AG09319 (cell line): Measurements from ENCODE around the gene PHACTR3.

Experiments used
- DNase-seq: peaks from one replicate; pipeline ENCODE4 v3.0.0-alpha.2; 2010; ENCODE audit warnings: low read depth; ENCODE audit errors: extremely low read depth
- TF ChIP-seq, protein P1 (sequence below): IDR thresholded peaks from 2 replicates; pipeline ENCODE4 v1.5.1; 2011; ENCODE audit warnings: low read depth, mild to moderate bottlenecking, inconsistent platforms, low read length, moderate library complexity

The PHACTR3 gene

DNA sequence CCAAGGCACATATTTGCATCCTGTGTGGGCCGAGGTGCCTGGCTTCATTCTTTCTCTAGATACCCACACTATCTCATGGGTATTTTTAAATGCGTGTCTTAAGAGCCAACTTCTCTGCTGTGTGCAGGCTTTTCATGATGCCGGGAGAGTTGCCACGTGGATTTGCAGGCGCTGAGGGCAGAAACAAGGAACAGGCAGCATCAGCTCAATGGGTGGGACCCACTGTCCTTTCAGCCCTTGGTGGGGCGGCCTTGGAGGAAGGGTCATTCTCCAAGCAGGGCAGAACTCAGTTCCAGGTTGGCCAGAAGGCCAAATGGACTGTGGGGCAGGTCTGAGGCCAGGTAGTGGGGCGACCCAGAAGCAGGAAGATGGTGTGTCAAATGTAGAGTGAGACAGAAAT lies 84.7 kb downstream of the PHACTR3 start:
- DNase-seq, result no peak
- TF ChIP-seq, protein P1, sequence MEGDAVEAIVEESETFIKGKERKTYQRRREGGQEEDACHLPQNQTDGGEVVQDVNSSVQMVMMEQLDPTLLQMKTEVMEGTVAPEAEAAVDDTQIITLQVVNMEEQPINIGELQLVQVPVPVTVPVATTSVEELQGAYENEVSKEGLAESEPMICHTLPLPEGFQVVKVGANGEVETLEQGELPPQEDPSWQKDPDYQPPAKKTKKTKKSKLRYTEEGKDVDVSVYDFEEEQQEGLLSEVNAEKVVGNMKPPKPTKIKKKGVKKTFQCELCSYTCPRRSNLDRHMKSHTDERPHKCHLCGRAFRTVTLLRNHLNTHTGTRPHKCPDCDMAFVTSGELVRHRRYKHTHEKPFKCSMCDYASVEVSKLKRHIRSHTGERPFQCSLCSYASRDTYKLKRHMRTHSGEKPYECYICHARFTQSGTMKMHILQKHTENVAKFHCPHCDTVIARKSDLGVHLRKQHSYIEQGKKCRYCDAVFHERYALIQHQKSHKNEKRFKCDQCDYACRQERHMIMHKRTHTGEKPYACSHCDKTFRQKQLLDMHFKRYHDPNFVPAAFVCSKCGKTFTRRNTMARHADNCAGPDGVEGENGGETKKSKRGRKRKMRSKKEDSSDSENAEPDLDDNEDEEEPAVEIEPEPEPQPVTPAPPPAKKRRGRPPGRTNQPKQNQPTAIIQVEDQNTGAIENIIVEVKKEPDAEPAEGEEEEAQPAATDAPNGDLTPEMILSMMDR, result no peak

DNA sequence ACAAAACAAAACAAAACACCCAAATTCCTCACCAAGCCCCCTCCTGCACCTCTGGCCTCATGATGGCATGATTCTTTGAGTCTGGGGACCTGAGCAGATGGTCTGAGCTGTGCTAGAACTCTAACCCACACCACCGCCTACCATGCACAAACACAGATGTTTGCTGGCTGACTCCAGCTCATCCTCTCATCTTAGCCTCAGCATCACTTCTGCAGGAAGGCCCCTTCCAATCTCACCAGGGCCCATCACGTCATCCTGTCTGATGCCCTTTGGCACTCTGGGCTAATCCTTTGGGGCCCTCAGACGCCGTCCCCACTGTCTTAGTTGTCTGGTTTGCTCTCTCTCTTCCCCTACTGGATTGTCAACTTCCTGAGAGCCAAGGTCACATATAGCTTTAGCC lies 85.8 kb downstream of the PHACTR3 start:
- TF ChIP-seq, protein P1, result no peak
- no peak for DNase-seq

DNA sequence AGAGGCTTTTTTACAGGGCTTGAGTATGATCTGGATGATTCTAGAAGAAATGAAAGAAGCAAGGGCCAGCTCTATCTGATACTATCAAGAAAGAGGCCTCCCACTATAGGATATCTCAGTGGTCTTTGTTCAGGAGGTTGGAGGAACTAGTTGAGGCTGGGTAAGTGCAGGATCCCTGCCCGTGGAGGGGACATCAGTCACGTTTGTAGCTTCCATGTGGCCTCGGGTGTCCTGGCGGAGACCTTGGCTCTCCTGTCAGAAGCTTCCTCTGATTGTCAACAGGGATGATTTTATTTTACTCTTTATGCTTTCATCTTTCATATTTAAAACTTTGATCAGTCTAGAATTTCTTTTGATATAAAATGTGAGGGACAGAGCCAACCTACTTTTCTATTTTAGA lies 86.6 kb downstream of the PHACTR3 start:
- DNase-seq, result no peak

DNA sequence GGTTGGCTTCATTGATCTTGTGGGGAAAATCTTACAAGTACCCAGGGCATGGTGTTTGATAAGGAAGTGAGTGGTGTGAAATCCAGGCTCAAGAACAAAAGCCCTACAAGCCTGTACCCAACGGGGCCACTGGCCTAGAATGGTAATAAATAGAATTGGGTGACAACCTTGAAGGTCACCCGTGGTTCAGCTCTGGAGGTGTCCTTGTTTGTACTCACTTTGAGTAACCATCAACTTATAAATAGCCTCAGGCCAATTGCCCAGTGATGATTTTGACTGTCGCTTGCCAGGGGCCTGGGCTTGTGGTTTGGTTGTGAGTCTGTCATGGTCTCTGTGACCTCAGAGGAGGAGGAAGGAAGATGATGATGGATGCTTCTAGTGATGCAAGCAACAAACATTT lies 87.8 kb downstream of the PHACTR3 start:
- TF ChIP-seq, protein P1, result no peak
- no peak for DNase-seq

More for the DNA sequence above, 86.6 kb downstream of the PHACTR3 start:
- TF ChIP-seq, protein P1, result no peak

DNA sequence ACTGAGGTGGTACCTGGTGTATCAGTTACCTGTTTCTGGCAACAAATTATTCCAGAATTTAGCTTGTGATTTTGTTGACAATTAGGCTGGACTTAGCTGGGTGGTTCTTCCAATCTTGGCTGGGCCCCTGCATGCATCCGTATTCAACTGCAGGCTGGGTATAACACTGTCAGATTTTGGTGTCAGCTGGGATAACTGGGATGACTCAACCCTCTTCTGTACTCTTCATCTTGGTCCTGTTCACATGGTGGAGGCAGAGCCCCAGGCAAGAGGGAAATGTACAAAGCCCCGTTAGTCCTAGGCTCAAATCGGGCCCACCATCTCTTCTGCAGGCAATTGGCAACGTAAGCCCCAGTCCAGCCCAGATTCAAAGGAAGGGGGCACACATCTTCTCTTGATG lies 89.2 kb downstream of the PHACTR3 start:
- no peak for DNase-seq
- TF ChIP-seq, protein P1, result no peak

DNA sequence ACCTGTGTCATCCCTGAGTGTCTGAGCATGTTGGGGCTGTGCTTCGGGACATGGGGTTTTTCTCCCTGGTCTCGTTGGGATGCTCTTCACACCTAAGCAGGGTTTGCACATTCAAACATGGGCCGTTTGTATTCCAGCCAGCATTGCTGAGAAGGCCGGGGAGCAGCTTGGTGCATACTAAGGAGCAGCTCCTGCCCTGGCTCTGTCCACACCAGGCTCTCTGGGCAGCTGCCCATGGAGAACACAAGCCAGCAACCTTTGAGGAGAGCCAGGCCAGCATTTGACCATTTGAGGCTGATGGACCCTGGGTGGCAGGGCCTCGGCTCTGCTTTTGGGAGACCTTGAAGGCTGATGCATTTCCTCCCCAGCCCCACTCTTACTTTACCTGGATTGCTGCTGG lies 92.1 kb downstream of the PHACTR3 start:
- no peak for DNase-seq

DNA sequence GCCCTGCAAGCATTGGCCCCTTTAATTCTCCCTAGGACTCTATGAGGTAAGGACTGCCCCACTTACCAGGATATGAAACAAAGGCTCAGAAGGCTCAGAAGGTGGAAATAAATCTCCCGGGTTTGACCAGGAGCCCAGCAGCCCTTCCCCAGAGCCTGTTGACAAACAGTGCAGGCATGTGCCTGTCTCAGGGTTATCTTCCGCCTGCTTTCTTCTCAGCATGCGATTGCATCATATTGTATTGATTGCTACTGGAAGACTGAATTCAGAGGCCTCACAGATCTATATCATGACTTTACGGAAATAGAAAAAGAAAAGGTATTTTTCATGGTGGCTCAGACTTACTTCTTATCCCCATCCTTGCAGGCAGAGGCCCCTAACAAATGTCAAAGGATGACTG lies 92.7 kb downstream of the PHACTR3 start:
- DNase-seq, result no peak
- TF ChIP-seq, protein P1, result no peak

More for the DNA sequence above, 92.1 kb downstream of the PHACTR3 start:
- TF ChIP-seq, protein P1, result no peak
